ENCODE measurements around the gene BTBD2. TPM values are rescaled to one million over a fixed set of nuclear protein-coding genes. Genes with fewer than 3 reads are reported as not detected.

BTBD2 gene
- total and polyA plus RNA-seq, 2 of the 13 experiments (the other 11 are each of a cell fraction or from before 2014, with no cell fraction given), result 28.1 to 45.3 TPM

DNA sequence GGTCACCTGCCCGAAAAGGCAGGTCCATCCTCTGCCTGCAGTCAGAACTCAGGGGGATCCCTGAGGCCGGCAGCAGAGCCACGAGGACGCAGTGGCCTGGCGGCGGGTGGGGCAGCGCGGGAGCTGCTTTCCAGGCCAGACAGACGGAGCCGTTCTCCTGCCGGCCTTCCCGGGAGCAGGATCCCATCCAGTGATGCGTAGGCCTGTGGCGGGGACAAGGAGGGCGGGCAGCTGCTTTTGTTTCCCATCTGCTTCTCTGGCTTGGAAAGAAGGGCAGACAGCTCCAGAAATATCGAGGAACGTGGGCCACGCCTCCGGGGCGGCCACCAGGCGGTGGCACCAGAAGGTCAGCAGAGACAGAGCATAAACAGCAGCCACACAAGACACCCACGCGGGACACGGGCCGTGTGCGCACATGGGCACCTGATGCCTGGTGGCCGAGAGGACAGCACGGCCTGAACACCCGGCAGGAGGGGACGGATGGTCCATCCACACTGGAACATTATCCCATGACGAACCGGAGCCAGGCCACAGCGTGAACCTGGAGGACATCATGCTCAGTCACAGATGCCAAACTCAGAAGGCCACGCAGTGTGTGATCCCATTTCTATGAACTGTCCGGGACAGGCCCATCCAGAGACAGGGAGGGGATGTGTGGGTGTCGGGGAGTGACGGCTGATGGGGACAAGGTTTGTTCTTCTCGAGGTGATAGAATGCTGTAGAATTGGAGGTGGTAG lies 49.4 kb upstream of the BTBD2 start (continued):
- TF ChIP-seq, protein P1, sequence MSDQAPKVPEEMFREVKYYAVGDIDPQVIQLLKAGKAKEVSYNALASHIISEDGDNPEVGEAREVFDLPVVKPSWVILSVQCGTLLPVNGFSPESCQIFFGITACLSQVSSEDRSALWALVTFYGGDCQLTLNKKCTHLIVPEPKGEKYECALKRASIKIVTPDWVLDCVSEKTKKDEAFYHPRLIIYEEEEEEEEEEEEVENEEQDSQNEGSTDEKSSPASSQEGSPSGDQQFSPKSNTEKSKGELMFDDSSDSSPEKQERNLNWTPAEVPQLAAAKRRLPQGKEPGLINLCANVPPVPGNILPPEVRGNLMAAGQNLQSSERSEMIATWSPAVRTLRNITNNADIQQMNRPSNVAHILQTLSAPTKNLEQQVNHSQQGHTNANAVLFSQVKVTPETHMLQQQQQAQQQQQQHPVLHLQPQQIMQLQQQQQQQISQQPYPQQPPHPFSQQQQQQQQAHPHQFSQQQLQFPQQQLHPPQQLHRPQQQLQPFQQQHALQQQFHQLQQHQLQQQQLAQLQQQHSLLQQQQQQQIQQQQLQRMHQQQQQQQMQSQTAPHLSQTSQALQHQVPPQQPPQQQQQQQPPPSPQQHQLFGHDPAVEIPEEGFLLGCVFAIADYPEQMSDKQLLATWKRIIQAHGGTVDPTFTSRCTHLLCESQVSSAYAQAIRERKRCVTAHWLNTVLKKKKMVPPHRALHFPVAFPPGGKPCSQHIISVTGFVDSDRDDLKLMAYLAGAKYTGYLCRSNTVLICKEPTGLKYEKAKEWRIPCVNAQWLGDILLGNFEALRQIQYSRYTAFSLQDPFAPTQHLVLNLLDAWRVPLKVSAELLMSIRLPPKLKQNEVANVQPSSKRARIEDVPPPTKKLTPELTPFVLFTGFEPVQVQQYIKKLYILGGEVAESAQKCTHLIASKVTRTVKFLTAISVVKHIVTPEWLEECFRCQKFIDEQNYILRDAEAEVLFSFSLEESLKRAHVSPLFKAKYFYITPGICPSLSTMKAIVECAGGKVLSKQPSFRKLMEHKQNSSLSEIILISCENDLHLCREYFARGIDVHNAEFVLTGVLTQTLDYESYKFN (CRISPR knock-in tag; conservative IDR thresholded peaks at IDR 0.05), result 0 out of 2 replicates have a peak, but pooled peaks have one; percentile 27
- TF ChIP-seq JARID2 (CRISPR knock-in tag; IDR thresholded peaks at IDR 0.05; ENCODE audit: insufficient replicate concordance), result no peak
- TF ChIP-seq, protein P2, sequence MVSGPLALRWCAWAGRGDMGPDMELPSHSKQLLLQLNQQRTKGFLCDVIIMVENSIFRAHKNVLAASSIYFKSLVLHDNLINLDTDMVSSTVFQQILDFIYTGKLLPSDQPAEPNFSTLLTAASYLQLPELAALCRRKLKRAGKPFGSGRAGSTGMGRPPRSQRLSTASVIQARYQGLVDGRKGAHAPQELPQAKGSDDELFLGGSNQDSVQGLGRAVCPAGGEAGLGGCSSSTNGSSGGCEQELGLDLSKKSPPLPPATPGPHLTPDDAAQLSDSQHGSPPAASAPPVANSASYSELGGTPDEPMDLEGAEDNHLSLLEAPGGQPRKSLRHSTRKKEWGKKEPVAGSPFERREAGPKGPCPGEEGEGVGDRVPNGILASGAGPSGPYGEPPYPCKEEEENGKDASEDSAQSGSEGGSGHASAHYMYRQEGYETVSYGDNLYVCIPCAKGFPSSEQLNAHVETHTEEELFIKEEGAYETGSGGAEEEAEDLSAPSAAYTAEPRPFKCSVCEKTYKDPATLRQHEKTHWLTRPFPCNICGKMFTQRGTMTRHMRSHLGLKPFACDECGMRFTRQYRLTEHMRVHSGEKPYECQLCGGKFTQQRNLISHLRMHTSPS (CRISPR knock-in tag; IDR thresholded peaks at IDR 0.05; ENCODE audit: low read depth), result 0 out of 2 replicates have a peak, but pooled peaks have one; percentile 10
- TF ChIP-seq AHR (CRISPR knock-in tag; IDR thresholded peaks at IDR 0.05), result no peak
- TF ChIP-seq, protein P3, sequence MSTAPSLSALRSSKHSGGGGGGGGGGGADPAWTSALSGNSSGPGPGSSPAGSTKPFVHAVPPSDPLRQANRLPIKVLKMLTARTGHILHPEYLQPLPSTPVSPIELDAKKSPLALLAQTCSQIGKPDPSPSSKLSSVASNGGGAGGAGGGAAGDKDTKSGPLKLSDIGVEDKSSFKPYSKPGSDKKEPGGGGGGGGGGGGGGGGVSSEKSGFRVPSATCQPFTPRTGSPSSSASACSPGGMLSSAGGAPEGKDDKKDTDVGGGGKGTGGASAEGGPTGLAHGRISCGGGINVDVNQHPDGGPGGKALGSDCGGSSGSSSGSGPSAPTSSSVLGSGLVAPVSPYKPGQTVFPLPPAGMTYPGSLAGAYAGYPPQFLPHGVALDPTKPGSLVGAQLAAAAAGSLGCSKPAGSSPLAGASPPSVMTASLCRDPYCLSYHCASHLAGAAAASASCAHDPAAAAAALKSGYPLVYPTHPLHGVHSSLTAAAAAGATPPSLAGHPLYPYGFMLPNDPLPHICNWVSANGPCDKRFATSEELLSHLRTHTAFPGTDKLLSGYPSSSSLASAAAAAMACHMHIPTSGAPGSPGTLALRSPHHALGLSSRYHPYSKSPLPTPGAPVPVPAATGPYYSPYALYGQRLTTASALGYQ (CRISPR knock-in tag; IDR thresholded peaks at IDR 0.05), result no peak
- TF ChIP-seq ZNF292 (CRISPR knock-in tag; IDR thresholded peaks at IDR 0.05; ENCODE audit: borderline replicate concordance, low read depth), result peak; percentile 52; the same call in 1 of the 2 replicates
- TF ChIP-seq, protein P4, sequence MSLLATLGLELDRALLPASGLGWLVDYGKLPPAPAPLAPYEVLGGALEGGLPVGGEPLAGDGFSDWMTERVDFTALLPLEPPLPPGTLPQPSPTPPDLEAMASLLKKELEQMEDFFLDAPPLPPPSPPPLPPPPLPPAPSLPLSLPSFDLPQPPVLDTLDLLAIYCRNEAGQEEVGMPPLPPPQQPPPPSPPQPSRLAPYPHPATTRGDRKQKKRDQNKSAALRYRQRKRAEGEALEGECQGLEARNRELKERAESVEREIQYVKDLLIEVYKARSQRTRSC (CRISPR knock-in tag; IDR thresholded peaks at IDR 0.05; ENCODE audit: low read depth), result no peak
- TF ChIP-seq GATAD1 (CRISPR knock-in tag; IDR thresholded peaks at IDR 0.05), result no peak
- no peak for TF ChIP-seq SSRP1 (CRISPR knock-in tag; IDR thresholded peaks at IDR 0.05)
- TF ChIP-seq, protein P5, sequence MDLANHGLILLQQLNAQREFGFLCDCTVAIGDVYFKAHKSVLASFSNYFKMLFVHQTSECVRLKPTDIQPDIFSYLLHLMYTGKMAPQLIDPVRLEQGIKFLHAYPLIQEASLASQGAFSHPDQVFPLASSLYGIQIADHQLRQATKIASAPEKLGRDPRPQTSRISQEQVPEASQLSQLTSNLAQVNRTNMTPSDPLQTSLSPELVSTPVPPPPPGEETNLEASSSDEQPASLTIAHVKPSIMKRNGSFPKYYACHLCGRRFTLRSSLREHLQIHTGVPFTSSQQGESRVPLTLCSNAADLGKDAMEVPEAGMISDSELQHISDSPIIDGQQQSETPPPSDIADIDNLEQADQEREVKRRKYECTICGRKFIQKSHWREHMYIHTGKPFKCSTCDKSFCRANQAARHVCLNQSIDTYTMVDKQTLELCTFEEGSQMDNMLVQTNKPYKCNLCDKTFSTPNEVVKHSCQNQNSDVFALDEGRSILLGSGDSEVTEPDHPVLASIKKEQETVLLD (CRISPR knock-in tag; IDR thresholded peaks at IDR 0.05; ENCODE audit: low read depth), result no peak
- TF ChIP-seq ZNF670 (CRISPR knock-in tag; IDR thresholded peaks at IDR 0.05; ENCODE audit: borderline replicate concordance), result no peak
- no peak for TF ChIP-seq MTF1 (CRISPR knock-in tag; IDR thresholded peaks at IDR 0.05)
- peak; percentile 74; the same call in 1 of the 2 replicates for TF ChIP-seq ZNF430 (CRISPR knock-in tag; IDR thresholded peaks at IDR 0.05)
- TF ChIP-seq NFATC3 (CRISPR knock-in tag; IDR thresholded peaks at IDR 0.05), result no peak
- TF ChIP-seq CEBPB (IDR thresholded peaks at IDR 0.05; ENCODE audit: borderline replicate concordance, low read depth, low read length), result no peak
- no peak for TF ChIP-seq LCORL (IDR thresholded peaks at IDR 0.05)
- TF ChIP-seq LCORL (CRISPR knock-in tag; IDR thresholded peaks at IDR 0.05), result no peak
- peak; percentile 46; the same call in 1 of the 2 replicates for TF ChIP-seq MTA1 (CRISPR knock-in tag; IDR thresholded peaks at IDR 0.05; ENCODE audit: borderline replicate concordance)
- TF ChIP-seq, protein P6, sequence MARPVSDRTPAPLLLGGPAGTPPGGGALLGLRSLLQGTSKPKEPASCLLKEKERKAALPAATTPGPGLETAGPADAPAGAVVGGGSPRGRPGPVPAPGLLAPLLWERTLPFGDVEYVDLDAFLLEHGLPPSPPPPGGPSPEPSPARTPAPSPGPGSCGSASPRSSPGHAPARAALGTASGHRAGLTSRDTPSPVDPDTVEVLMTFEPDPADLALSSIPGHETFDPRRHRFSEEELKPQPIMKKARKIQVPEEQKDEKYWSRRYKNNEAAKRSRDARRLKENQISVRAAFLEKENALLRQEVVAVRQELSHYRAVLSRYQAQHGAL (CRISPR knock-in tag; IDR thresholded peaks at IDR 0.05; ENCODE audit: not compliant biosample characterization), result no peak

Measured in HepG2 (cell line).